ENCODE data around the gene RUNDC1.

Gene RUNDC1

GRCh38 chr17:43020030-43020621 is 39.8 kb downstream of the RUNDC1 start:
- DNase-seq, result no peak

DNA sequence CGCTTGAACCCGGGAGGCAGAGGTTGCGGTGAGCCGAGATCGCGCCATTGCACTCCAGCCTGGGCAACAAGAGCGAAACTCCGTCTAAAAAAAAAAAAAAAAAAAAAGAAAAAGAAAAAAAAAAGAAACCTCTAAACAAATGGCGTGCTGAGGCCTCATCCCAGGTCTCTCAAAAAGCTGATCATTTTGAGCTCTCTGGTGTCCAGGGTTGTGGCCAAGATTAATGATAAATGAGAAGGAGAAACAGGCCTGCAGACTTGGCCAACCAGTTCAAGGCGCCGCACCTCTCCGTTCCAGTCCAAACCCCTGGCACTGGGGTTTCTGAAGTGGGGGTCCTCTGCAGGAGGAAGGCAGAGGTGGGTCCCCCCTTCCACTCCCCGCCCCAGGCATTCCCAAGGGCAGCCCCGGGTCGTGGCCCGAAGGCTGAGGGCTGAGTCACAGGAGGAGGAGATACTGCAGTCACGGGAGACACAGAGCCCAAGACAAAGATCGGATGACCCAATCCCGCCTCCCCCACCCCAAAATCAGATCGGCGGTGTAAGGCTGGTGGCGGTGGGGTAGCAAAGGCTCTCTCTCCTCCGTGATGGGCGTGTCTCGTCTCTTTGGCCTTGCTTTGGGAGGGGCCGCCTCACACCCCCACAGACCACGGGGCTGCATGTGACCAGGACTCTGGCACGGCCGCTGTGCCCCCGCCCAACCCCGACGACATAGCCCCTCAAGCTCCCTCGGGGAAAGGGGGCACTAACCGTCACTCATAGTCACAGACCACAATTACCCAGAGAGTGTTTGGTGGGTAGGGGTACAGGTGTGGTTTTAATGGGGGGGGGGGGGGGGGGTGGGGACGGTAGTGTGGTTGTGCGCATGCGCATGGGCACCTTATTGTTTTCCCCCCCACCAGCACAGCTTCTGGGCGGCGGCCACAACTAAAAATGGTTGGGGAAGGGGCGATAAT is 40.7 kb downstream of the RUNDC1 start:
- DNase-seq, result peak; percentile 90

DNA sequence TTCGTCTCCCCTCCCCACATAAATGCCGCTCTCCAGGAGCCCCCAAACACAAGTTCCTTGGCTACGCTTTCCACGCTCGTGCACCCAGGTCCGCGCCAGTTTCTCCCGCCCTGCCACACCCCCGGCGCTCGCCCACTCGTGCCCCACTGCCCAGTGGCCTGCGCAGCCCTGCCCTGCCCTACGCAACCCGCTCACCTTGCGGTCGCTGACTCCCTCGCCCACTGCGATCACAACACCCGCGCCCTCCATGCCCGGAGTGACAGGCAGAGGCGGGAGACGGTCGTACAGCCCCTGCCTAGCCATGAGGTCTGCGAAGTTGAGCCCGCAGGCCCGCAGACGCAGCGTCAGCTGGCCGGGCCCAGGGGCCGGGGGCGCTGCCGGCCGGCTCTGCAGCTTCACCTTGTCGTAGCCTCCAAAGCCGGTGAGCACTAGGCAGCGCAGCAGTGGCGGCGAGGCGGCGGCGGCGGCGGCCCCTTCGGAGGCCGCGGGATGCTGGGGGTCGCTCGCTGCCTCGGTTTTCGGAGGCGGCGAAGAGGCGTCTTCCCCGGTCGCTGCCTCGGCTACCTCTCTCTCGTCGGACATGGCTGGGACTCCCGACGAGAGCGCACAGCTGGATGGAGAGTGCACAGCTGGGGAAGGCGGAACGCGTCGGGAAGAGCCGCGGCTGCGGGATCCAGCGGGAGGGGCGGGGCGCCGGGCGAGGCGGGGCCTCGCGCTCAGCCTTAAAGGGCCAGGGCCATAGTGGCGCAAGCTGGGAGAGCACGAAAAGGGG is 41.6 kb downstream of the RUNDC1 start, which contains the start of gene VAT1:
TSS of gene VAT1 (minus strand) at position 645 of the 772 bp plus-strand sequence. CDS start at position 582, 63 bp downstream.
- peak; percentile 86 for DNase-seq

GRCh38 chr17:43024407-43025289 is 44.3 kb downstream of the RUNDC1 start, which contains the start of gene RND2:
Gene RND2 (plus strand): TSS chr17:43025231. CDS start chr17:43025348, 117 bp downstream.
- DNase-seq, result peak; percentile 97

- DNase-seq, result no peak
Measured at GRCh38 chr17:43025290-43025657, 44.9 kb downstream of the RUNDC1 start.

DNA sequence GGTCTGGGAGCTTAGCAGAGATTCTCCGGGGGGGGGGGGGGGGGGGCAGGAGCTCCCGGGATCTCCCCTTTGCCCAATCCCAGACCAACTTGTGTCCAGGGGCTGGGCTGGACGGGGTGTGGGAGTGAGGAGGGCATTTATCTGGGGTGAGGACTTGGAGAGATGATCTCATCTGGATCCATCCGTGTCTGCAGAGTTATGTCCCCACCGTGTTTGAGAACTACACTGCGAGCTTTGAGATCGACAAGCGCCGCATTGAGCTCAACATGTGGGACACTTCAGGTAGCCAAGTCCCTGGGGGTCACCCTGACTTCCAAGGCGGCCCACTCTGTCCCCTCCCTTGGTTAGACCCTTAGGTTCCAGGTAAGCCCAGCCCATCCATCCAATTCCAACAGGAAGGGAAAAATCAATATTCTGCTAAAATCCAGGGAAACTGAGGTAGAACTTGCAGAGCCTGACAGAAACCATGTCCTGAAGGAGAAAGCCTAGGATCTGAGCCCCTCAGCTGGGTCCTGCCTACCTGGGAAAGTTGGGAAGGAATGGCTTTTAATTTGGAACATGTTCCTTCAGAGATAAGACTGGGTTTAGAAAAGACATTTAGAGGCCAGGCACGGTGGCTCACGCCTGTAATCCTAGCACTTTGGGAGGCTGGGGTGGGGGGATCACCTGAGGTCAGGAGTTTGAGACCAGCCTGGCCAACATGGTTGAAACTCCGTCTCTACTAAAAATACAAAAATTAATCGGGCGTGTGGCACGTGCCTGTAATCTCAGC is 45.6 kb downstream of the RUNDC1 start:
- DNase-seq, result no peak

- no peak for DNase-seq
Measured at GRCh38 chr17:43026595-43026994, 46.2 kb downstream of the RUNDC1 start.

GRCh38 chr17:43027091-43028032 is 47.0 kb downstream of the RUNDC1 start:
- DNase-seq, result no peak

DNA sequence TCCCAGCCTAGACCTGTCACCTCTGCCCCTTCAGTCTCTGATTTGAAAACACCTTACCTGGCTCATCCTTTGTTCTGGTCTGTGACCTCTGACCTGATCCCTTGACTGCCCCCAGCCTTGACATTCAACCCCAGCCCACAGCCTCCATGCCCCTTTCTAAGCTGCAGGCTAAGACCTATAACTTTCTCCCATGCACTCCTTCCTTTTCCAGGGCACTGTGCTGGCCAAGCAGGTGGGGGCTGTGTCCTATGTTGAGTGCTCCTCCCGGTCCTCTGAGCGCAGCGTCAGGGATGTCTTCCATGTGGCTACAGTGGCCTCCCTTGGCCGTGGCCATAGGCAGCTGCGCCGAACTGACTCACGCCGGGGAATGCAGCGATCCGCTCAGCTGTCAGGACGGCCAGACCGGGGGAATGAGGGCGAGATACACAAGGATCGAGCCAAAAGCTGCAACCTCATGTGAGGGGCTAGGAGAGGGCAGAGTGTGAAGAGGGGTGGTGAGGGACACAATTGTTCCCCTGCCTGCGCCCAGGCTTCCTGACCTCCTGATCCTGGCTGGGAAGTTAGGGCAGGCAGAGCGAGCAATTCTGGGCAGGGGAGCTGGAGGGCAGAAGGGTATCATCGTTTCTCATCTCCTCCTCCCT is 48.0 kb downstream of the RUNDC1 start:
- no peak for DNase-seq

DNA sequence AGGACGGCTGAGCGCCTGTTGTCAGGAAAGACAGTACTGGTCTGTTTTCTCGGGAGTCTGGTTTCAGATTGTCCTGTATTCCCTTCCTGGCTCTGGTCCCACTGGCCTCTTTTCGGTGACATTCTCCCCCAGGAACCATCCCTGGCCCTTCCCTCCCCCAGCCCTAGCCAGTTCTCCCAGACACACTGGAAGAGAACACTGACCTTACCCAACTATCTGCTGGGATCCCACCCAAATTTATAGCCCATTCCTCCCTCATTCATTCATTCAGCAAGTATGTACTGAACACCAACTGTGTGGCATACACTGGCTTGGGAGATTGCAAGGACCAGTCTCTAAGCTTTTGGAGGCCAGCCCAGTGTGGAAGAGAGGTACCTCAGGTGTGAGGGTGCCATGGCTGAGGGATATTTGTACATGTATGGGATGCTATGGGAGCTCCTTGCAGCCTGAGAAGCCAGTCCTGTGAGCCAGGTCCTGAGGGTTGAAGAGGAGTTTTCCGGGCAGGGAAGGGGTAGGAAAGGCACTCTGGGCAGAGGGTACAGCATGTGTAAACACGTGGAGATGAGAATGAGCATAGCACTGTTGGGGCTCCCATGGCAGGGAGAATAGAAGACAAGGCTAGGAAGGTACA is 49.9 kb downstream of the RUNDC1 start:
- no peak for DNase-seq

- DNase-seq, result no peak
Measured at GRCh38 chr17:43031666-43032065, 51.3 kb downstream of the RUNDC1 start.

DNA sequence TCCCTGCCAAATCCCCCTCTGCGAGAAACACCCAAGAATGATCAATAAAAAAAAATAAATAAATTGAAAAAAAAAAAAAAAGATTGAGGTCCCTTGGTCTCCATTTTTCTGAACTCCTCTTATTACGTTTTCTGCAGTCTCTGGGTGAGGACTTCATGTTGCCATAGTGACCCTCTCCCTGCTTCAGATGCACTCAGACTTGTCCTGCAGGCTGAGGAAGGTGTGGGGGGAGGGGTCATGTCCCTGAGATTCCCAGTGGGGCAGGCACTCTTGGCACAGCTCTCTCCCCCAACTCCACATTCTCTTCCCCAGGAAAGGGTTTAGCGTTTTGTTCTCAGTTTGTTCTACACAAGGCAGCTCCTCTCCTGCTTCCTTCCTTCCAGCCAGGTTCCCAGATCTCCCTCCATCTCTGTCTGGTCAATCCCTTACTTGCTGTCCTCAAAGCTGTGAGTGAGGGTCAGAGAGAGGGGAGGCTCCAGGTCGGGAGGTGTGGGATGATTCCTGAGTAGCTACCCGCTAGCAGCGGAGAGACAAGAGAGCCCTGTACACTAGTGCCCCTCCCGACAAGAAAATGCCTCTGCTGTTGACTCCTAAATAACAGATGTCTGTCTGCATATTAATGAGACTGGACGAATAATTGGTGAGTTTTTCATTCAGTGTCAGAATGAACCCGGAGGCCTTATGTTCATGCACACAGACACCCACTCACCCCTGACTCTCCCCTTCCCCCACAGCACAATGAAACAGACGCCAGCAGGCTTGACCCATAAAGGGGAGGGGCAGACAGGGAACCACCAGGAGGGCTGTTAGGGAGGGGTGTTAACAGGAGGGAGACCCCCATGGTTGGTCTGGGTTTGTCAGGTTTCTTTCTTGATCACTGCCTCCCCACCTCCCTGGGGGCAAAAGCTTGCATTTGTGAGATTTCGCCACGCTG is 53.9 kb downstream of the RUNDC1 start:
- DNase-seq, result no peak

DNA sequence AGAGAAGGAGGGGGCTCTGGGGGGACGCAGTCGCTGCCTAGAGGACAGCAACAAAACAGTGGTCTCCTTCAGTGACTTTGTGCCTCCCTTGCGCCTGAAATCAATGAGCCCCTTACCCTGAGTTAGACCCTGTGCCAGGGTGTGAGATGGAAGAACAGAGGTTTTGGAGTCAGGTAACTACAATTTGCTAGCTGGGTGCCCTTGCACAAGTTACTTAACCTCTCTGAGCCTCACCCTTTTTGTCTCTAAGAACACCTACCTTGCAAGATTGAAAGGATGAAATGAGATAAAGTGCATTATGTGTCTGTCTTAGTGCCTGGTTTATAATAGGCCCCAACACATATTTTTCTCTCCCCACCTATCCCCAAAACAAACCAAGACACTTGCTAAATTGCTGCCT is 54.5 kb downstream of the RUNDC1 start:
- DNase-seq, result no peak

DNA sequence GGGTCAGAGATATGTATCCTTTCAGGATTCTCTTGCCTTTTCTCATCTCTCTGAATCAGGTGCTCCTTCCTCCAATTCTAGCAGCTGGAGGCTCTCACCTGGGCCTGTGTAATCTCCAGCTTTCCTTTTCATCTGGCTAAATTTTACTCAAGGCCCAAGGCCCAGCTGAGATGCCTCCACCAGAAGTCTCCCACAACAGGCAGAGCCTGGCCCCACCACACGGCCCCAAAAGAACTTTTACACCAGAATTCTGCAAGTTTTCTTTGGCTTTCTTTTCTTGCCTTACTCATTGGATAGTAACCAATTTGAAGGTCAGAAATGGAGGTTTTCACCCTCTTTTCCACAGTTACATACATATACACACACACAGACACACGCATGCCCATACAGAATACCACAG is 59.3 kb downstream of the RUNDC1 start:
- no peak for DNase-seq

- no peak for DNase-seq
Measured at GRCh38 chr17:43040655-43041054, 60.3 kb downstream of the RUNDC1 start.

- DNase-seq, result peak; percentile 74
Measured at GRCh38 chr17:43042025-43042628, 61.8 kb downstream of the RUNDC1 start.
